K562 (cell line): ENCODE measurements around the gene DDX11. TPM values are rescaled to one million over a fixed set of nuclear protein-coding genes. Genes with fewer than 3 reads are reported as not detected.

Experiments used
- CHD7 ChIP-seq: fragments of 200-600 bp; sonication (generic); IDR thresholded peaks from one replicate; pipeline ENCODE4 v1.6.1; 2012; ENCODE audit warnings: mild to moderate bottlenecking, low read depth, low read length, inconsistent platforms
- CREM ChIP-seq: IDR thresholded peaks from 2 replicates; pipeline ENCODE4 v1.6.1; 2014; ENCODE audit warnings: antibody characterized with exemption, low read depth
- DPF2 ChIP-seq: fragments of 450-650 bp; IDR thresholded peaks from 2 replicates; pipeline ENCODE4 v1.6.1; 2016
- E2F6 ChIP-seq, 2 experiments: IDR thresholded peaks; 2 replicates each; pipeline ENCODE4 v1.6.1; 2011; ENCODE audit warnings: borderline replicate concordance in 1 of 2, control low read depth in 1 of 2, low read depth in 1 of 2, low read length in 1 of 2, mild to moderate bottlenecking in 1 of 2, mixed read lengths in 1 of 2, moderate library complexity in 1 of 2; ENCODE audit not compliant: insufficient read depth in 1 of 2, insufficient read length in 1 of 2, poor library complexity in 1 of 2, severe bottlenecking in 1 of 2; ENCODE audit errors: extremely low read depth in 1 of 2
- OTX1 ChIP-seq: fragments of 450-650 bp; formaldehyde crosslinking; IDR thresholded peaks from 2 replicates; pipeline ENCODE4 v1.4.0; 2022; ENCODE audit warnings: mild to moderate bottlenecking
- SMARCC2 ChIP-seq: fragments of 450-650 bp; IDR thresholded peaks from 2 replicates; pipeline ENCODE4 v1.6.1; 2017; ENCODE audit warnings: antibody characterized with exemption, moderate library complexity, mild to moderate bottlenecking, low read depth
- SNRNP70 ChIP-seq: fragments of 200-400 bp; formaldehyde crosslinking; optimal IDR thresholded peaks from 2 replicates; pipeline ENCODE3; 2017; ENCODE audit warnings: low read depth, low read length
- SP1 ChIP-seq: sonication (generic); formaldehyde crosslinking; IDR thresholded peaks from 2 replicates; pipeline ENCODE4 v1.8.1; 2022; ENCODE audit warnings: mild to moderate bottlenecking, missing genetic modification reagents
- TCF3 ChIP-seq: sonication (generic); formaldehyde crosslinking; IDR thresholded peaks from 2 replicates; pipeline ENCODE4 v1.4.0; 2020; ENCODE audit warnings: mild to moderate bottlenecking, missing genetic modification reagents
- ZBTB1 ChIP-seq: sonication (generic); formaldehyde crosslinking; IDR thresholded peaks from 2 replicates; pipeline ENCODE4 v1.8.1; 2023; ENCODE audit warnings: missing genetic modification reagents, low read depth, mild to moderate bottlenecking, borderline replicate concordance
- ZBTB17 ChIP-seq: fragments of 450-650 bp; formaldehyde crosslinking; IDR thresholded peaks from 2 replicates; pipeline ENCODE4 v1.4.0; 2020; ENCODE audit warnings: mild to moderate bottlenecking
- ZNF184 ChIP-seq: sonication (generic); formaldehyde crosslinking; IDR thresholded peaks from 2 replicates; pipeline ENCODE4 v1.5.0; 2020; ENCODE audit warnings: missing genetic modification reagents
- polyA plus RNA-seq, 8 experiments: library from polyadenylated mRNA; depleted of rRNA in 4 of 8; stranded (reverse) in 5 of 8; unstranded in 3 of 8; fragments of >200 nt; fragmentation: Nextera tagmentation in 2 of 8; fragmentation: Illumina TruSeq in 1 of 8; extraction: Ambion mirVana in 2 of 8; extraction: Trizol in 1 of 8; gene quantifications; 2 replicates each; pipeline versions ENCODE4 v1.2.1 to v1.2.3, GENCODE V29; 2011 to 2014; ENCODE audit warnings: inconsistent platforms in 1 of 8, missing spikeins in 1 of 8
- total RNA-seq, 7 experiments: library from RNA; depleted of rRNA in 6 of 7; stranded (reverse); fragments of >200 nt in 6 of 7; fragmentation: Illumina TruSeq in 2 of 7; extraction: Trizol in 2 of 7; gene quantifications; 2 replicates each; pipeline versions ENCODE4 v1.2.1 to v1.2.3, GENCODE V29; 2011 to 2021; ENCODE audit warnings: low replicate concordance in 1 of 7
- TF ChIP-seq, protein P1 (sequence below): fragments of 450-650 bp; conservative IDR thresholded peaks from 2 replicates; pipeline ENCODE4 v1.6.1; 2016; ENCODE audit warnings: missing genetic modification characterization, low read depth, mild to moderate bottlenecking, control low read depth, missing compliant biosample characterization

The DDX11 gene
- total and polyA plus RNA-seq, 9 of the 15 experiments (the other 6 are each of a cell fraction or from before 2014, with no cell fraction given), result 3.6 to 93.2 (median 42.5) TPM

DNA sequence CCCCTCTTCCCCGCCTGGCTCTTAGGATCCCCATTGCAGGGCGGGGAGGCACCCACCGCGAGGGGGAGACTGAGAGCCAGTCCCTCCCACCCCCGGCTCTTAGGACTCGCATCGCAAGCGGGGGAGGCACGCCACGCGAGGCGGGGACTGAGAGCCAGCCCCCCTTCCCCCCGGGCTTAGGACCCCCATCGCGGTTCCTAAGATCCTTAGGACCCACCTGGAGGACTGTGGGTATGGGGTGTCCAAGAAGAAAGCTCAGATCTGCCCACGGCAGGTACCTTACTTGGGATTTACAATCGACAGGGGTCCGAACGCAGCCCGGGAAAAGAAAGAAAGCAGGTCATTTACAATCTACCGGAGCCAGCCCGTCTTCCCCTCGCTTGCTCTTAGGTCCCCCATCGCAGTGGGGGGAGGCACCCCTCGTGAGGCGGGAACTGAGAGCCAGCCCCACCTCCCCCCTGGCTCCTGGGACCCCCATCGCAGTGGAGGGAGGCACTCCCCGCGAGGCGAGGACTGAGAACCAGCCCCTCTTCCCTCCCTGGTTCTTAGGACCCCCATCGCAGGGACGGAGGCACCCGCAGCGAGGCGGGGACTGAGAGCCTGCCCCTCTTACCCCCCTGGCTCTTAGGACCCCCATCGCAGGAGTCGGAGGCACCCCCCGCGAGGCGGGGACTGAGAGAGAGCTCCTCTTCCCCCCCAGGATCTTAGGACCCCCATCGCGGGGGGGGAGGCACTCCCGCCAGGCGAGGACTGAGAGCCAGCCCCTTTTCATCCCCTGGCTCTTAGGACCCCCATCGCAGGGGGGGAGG lies 43.7 kb downstream of the DDX11 start (continued):
- TF ChIP-seq CHD7 (no peak), E2F6 (IDR thresholded peaks at IDR 0.05; ENCODE audit: borderline replicate concordance in 1 of 2, extremely low read depth in 1 of 2, insufficient read depth in 1 of 2, insufficient read length in 1 of 2, low read depth in 1 of 2, low read length in 1 of 2, poor library complexity in 1 of 2, severe bottlenecking in 1 of 2) (peak in 1 of 2 experiments; percentile 25), ZBTB17 (no peak), ZNF184 (CRISPR knock-in tag) (no peak), DPF2 (no peak), TCF3 (CRISPR knock-in tag) (no peak), ZBTB1 (no peak), SNRNP70 (no peak), SMARCC2 (no peak), CREM (0 out of 2 replicates have a peak, but pooled peaks have one; percentile 10), OTX1 (CRISPR knock-in tag) (no peak), SP1 (CRISPR knock-in tag) (0 out of 2 replicates have a peak, but pooled peaks have one; percentile 28)
- TF ChIP-seq, protein P1, sequence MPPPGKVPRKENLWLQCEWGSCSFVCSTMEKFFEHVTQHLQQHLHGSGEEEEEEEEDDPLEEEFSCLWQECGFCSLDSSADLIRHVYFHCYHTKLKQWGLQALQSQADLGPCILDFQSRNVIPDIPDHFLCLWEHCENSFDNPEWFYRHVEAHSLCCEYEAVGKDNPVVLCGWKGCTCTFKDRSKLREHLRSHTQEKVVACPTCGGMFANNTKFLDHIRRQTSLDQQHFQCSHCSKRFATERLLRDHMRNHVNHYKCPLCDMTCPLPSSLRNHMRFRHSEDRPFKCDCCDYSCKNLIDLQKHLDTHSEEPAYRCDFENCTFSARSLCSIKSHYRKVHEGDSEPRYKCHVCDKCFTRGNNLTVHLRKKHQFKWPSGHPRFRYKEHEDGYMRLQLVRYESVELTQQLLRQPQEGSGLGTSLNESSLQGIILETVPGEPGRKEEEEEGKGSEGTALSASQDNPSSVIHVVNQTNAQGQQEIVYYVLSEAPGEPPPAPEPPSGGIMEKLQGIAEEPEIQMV (tag), result no peak
